ENCODE results near the gene ATXN2L. TPM values are rescaled to one million over a fixed set of nuclear protein-coding genes. Genes with fewer than 3 reads are reported as not detected.

ATXN2L gene
- total and polyA plus RNA-seq, 2 of the 4 experiments (the other 2 are of a cell fraction): 12.9 to 58.8 TPM

DNA sequence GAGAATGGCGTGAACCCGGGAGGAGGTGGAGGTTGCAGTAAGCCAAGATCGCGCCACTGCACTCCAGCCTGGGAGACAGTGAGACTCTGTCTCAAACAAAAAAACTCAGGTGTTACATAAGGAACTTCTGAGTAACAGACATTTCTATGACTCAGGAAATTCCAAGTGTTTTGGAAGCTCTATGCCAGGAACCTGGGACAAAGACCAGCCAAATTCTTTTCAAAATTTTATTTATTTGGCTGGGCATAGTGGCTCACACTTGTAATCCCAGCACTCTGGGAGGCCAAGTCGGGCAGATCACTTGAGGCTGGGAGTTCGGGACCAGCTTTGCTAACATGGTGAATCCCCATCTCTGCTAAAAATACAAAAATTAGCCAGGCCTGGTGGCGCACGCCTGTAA, 35.6 kb downstream of the ATXN2L start:
- intact Hi-C loops (cut with micrococcal nuclease): no loop called here
- TF ChIP-seq BHLHE40 (IDR thresholded peaks at IDR 0.05; ENCODE audit: low read depth, low read length) (no peak), NFE2L2 (IDR thresholded peaks at IDR 0.05; ENCODE audit: low read depth, low read length) (no peak), CHD1 (IDR thresholded peaks at IDR 0.05; ENCODE audit: low read depth, low read length) (no peak), RCOR1 (IDR thresholded peaks at IDR 0.05; ENCODE audit: insufficient replicate concordance, low read length) (no peak), CEBPB (IDR thresholded peaks at IDR 0.05; ENCODE audit: low read depth, low read length) (no peak), MAZ (IDR thresholded peaks at IDR 0.05; ENCODE audit: borderline replicate concordance, low read depth, low read length) (no peak), USF2 (IDR thresholded peaks at IDR 0.05; ENCODE audit: low read depth, low read length) (no peak), FOS (IDR thresholded peaks at IDR 0.05; ENCODE audit: low read depth, low read length) (no peak), CTCF (conservative IDR thresholded peaks at IDR 0.05; ENCODE audit: low read depth, low read length) (no peak), RAD21 (IDR thresholded peaks at IDR 0.05; ENCODE audit: low read length) (no peak), MXI1 (IDR thresholded peaks at IDR 0.05; ENCODE audit: borderline replicate concordance, low read depth, low read length) (no peak), POLR2A (IDR thresholded peaks at IDR 0.05; ENCODE audit: low read depth, low read length) (no peak), MAFK (IDR thresholded peaks at IDR 0.05; ENCODE audit: low read depth, low read length) (no peak), SMC3 (IDR thresholded peaks at IDR 0.05; ENCODE audit: low read depth, low read length) (no peak)
- TF ChIP-seq, protein P1, sequence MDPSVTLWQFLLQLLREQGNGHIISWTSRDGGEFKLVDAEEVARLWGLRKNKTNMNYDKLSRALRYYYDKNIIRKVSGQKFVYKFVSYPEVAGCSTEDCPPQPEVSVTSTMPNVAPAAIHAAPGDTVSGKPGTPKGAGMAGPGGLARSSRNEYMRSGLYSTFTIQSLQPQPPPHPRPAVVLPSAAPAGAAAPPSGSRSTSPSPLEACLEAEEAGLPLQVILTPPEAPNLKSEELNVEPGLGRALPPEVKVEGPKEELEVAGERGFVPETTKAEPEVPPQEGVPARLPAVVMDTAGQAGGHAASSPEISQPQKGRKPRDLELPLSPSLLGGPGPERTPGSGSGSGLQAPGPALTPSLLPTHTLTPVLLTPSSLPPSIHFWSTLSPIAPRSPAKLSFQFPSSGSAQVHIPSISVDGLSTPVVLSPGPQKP (IDR thresholded peaks at IDR 0.05; ENCODE audit: borderline replicate concordance, low read depth, low read length): no peak
- Histone ChIP-seq H4K91ac (ENCODE audit: insufficient read depth, low read depth, low read length) (no peak overlapping the region), H3K4me3 (ENCODE audit: insufficient read depth, low read depth, low read length) (no peak overlapping the region), H3K79me1 (ENCODE audit: low read depth in 1 of 2, low read length in 2 of 2) (peaks cover 21 to 40% of the 10 kb centered on the region in 2 experiments), H3K4me2 (ENCODE audit: low read depth, low read length) (no peak overlapping the region), H3K18ac (ENCODE audit: low read depth, low read length) (no peak overlapping the region), H2BK5ac (ENCODE audit: low read depth, low read length, poor library complexity, severe bottlenecking) (no peak overlapping the region), H3K27ac (ENCODE audit: insufficient read depth, low read length) (no peak overlapping the region), H3K27me3 (ENCODE audit: control insufficient read depth, insufficient read depth, low read length) (no peaks in the 10 kb centered on the region), H3K9me1 (ENCODE audit: insufficient read depth, low read length) (peaks cover 7% of the 10 kb centered on the region; the same call in 1 of the 2 replicates), H4K5ac (ENCODE audit: low read depth, low read length) (no peak overlapping the region), H2AFZ (replicated peaks; ENCODE audit: low read length, poor library complexity) (no peak overlapping the region), H4K20me1 (ENCODE audit: insufficient read depth, low read length) (no peaks in the 10 kb centered on the region; the same call in 1 of the 2 replicates), H2BK20ac (ENCODE audit: low read depth, low read length) (no peak overlapping the region), H3K36me3 (ENCODE audit: control insufficient read depth, insufficient read depth, low read length) (no peaks in the 10 kb centered on the region), H3K4me1 (ENCODE audit: control insufficient read depth, insufficient read depth, low read length) (no peaks in the 10 kb centered on the region; the same call in 1 of the 2 replicates), H2BK120ac (ENCODE audit: low read depth, low read length) (no peak overlapping the region), H4K8ac (ENCODE audit: low read depth in 2 of 2, low read length in 2 of 2) (no peak overlapping the region), H2BK15ac (ENCODE audit: low read depth, low read length) (no peak overlapping the region), H3K56ac (ENCODE audit: extremely low read depth, insufficient read depth, low read length) (no peak overlapping the region), H3K4ac (ENCODE audit: low read depth, low read length) (no peak overlapping the region), H3K14ac (replicated peaks; ENCODE audit: low read depth, low read length) (no peak overlapping the region), H2AK5ac (ENCODE audit: low read depth, low read length) (no peak overlapping the region), H3K9me3 (ENCODE audit: control insufficient read depth, insufficient read depth, low read length) (no peaks in the 10 kb centered on the region), H3K9ac (ENCODE audit: low read depth, low read length) (no peak overlapping the region), H2AK9ac (replicated peaks; ENCODE audit: low read depth, low read length, poor library complexity) (no peak overlapping the region), H3K23ac (ENCODE audit: low read depth, low read length) (no peak overlapping the region)
- dilution Hi-C loops (cut with HindIII; ENCODE audit: low sequenced_read_pairs, unreplicated experiment): no loop called here
- WGBS, 2 experiments (ENCODE audit: extremely low coverage in 2 of 2, insufficient read length in 1 of 2): 85% methylated on average over 5 of the region's 8 CpGs; no CpG with 5 or more reads in 1 of the 2 experiments
- POLR2A ChIA-PET (ENCODE audit: unreplicated experiment): no interaction called here
- CTCF ChIA-PET: no interaction called here
- BruUV-seq (replicated peaks): no TSS peak
- ATAC-seq (ENCODE audit: low read depth) (no peak), DNase-seq (peak; percentile 13)
- in situ Hi-C loops (cut with MboI; ENCODE audit: low sequenced_read_pairs): no loop called here

All from IMR-90 (cell line).